ENCODE measurements around the gene ITPKB. TPM values are rescaled to one million over a fixed set of nuclear protein-coding genes. Genes with fewer than 3 reads are reported as not detected.

The ITPKB gene
- total RNA-seq, 1 donor, result 4.7 TPM

- DNase-seq (ENCODE audit: low read depth), result no peak
- H3K4me3 ChIP-seq (ENCODE audit: low read depth, low read length), result no peak overlapping the region
- no peak for TF ChIP-seq CTCF (IDR thresholded peaks at IDR 0.05; ENCODE audit: insufficient read depth, low read depth, low read length)
Measured at GRCh38 chr1:226743259-226743658, 4.2 kb upstream of the ITPKB start.

- TF ChIP-seq CTCF (IDR thresholded peaks at IDR 0.05; ENCODE audit: insufficient read depth, low read depth, low read length), result no peak
- DNase-seq (ENCODE audit: low read depth), result no peak
Measured at GRCh38 chr1:226741009-226741408, 1.9 kb upstream of the ITPKB start.

GRCh38 chr1:226739696-226740065 is 599 bp upstream of the ITPKB start:
- TF ChIP-seq CTCF (IDR thresholded peaks at IDR 0.05; ENCODE audit: insufficient read depth, low read depth, low read length), result no peak
- H3K4me3 ChIP-seq (ENCODE audit: low read depth, low read length), result no peak overlapping the region
- no peak for DNase-seq (ENCODE audit: low read depth)

More at GRCh38 chr1:226741009-226741408, 1.9 kb upstream of the ITPKB start:
- H3K4me3 ChIP-seq (ENCODE audit: low read depth, low read length), result no peak overlapping the region

GRCh38 chr1:226738421-226738994 is 574 bp downstream of the ITPKB start:
- peak; percentile 26 for DNase-seq (ENCODE audit: low read depth)
- H3K4me3 ChIP-seq (ENCODE audit: low read depth, low read length), result peak overlapping the region; percentile 64
- no peak for TF ChIP-seq CTCF (IDR thresholded peaks at IDR 0.05; ENCODE audit: insufficient read depth, low read depth, low read length)

GRCh38 chr1:226737819-226738420 is 1.2 kb downstream of the ITPKB start:
- peak overlapping the region; percentile 64 for H3K4me3 ChIP-seq (ENCODE audit: low read depth, low read length)
- TF ChIP-seq CTCF (IDR thresholded peaks at IDR 0.05; ENCODE audit: insufficient read depth, low read depth, low read length), result no peak
- DNase-seq (ENCODE audit: low read depth), result peak; percentile 49

GRCh38 chr1:226736908-226737818 is 1.9 kb downstream of the ITPKB start:
- TF ChIP-seq CTCF (IDR thresholded peaks at IDR 0.05; ENCODE audit: insufficient read depth, low read depth, low read length), result no peak
- DNase-seq (ENCODE audit: low read depth), result peak; percentile 48
- peak overlapping the region; percentile 64 for H3K4me3 ChIP-seq (ENCODE audit: low read depth, low read length)

Data from fibroblast of villous mesenchyme (primary cell).